GM21367 (cell line): ENCODE data around the gene MRPS34.

ENCODE experiments used
- ATAC-seq: cut with Tn5 transposase; IDR thresholded peaks from one replicate; pipeline ENCODE4 v1.9.1; 2021; ENCODE audit not compliant: unreplicated experiment

The MRPS34 gene

DNA sequence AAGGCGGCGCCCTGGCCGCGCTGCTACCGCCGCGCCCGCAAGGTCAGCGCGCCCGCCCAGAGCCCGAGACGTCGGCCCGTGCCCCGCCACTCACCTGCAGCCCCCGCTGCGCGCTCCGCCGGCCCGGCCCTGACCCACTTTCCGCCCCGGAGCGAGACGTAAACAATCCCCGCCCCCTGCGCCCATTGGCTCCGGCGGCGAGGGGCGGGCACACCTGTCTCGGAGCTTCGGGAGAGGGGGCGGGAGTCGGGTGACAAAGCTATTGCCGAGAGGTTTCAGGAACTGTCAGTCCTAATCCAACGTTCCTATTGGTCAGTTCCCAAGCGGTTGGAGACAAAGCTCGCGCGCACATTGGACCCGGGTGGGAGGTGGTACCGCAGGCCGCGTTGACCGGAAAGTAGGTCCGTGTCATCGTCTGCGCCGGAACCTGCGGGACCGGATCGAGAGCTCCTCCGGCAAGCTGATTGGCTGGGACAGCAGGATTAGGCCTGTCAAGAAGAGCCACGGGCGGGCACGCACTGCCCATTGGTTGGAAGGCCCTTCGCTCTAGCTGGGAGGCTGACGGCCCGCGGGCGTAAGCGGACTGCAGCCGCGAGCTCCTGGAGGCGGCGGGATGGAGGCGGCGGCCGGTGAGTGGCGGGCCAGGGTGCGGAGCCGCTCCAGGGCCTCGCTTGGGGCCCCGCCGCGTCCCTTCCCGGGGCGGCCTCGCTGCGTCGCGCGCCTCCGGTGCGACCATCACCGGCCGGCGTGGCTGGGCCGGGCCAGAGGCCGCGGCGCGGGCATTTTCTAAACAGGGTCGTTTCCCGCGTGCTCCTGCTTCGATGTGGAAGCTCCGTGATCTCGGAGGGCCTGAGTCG, 9.7 kb upstream of the MRPS34 start, which contains the start of the genes NUBP2 and SPSB3:
Gene NUBP2 (plus strand): TSS at position 553 of the 857 bp plus-strand sequence. CDS start 61 bp downstream, at position 614.
Gene SPSB3 (minus strand): TSS at position 164 of the 857 bp plus-strand sequence. CDS start 1,088 bp downstream, outside the sequence.
- ATAC-seq = peak; percentile 72

DNA sequence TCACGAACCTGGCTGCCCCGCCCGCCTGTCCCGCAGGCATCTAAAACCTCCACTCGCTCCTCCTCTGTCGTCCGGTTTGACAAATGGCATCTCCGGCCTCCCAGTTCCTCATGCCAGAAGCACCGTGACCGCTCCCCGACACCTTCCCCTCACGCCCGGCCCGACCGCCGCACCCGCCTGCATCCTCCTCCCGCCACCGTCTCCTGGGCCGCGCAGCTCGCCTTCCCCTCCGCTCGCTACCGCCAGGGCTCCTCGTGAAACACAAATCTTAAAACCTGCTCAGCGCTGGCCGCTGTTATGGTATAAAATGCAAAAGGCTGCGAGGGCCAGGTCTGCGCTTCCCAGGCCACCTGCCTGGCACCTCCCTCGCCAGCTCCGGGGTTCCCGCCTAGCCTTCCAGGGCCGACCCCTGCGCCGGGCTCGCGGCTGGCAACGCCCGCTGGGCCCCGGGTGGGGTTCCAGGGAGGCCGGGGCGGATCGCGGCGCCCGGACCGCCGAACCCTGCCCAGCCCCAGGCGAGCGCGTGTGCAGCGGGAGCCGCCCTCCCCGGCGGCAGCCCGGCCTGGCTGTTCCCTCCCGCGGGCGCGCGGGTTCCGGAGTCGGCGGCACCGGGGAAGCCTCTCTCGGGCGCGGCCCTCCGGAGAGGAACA, 8.9 kb upstream of the MRPS34 start:
- ATAC-seq = peak; percentile 7

DNA sequence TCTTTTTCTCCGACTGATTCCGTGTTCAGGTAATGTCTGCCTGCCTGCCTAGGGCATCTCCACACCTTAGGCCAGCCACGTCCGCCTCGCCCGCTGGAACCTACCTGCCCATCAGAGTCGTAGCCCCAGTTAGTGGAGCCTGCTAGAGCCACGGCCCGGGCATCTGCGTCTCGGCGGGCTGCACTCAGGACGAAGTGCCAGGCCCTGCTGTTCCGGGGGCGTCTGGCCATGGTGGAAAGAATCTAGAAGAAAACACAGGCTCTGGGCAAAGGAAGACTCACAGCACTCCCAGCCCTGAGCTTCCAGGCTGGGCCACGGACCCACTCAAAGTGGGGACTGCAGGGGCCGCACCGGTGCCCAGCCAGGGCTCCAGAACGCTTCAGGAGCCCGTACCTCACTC, 8.3 kb upstream of the MRPS34 start:
- no peak for ATAC-seq

DNA sequence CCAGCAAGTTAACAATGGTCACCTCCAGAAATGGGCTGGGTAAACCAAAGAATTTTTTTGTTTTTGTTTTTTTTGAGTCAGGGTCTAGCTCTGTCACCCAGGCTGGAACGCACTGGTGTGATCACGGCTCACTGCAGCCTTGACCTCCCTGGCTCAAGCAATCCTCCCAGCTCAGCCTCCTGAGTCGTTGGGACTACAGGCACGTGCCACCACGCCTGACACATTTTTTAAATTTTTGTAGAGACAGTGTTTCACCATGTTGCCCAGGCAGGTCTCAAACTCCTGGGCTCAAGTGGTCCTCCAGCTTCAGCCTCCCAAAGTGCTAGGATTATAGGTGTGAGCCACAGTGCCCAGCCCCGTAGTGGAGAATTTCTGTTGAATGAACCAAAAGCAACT, 7.7 kb upstream of the MRPS34 start:
- ATAC-seq = no peak

DNA sequence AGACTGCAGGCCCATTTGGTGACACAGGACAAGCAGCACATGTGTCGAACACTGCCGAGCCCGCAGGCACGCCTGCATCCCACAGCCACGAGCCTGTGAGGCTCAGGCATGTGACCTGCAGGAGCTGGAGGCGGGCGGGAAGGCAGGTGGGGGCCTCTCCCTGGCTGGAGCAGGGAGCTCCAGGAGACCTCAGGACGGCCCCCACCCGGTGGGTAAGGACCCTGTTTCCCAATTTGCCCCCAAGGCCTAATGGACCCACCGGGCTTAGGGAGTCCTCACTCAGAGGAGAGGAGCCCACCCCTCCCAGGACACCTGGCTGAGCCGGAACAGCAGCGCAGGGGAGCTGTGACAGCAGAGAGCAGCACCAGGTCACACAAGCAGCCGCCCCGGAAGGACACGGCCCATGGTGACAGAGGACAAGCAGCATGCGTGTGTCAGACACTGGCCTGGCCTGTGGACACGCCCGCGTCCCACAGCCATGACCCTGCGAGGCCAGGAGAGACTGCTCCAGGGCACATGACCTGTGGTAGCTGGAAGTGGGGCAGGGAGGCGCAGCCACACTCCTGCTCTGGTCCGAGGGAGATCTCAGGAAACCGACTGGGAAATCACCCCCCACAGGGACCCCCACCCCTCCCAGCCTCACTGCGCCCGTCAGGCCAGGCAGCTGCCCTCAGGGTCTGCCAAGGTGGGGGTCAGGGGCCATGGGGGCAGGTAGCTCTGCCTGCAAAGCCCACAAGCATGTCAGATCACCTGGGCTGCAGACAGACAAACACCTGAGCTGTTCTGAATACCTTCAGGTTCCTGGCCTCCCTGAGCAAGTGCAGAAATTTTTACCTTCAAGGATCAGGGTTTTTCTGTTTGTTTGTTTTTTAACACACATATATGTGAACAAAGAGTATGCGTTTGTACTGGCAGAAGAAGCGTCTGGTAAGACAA, 7.1 kb upstream of the MRPS34 start:
- ATAC-seq = no peak

DNA sequence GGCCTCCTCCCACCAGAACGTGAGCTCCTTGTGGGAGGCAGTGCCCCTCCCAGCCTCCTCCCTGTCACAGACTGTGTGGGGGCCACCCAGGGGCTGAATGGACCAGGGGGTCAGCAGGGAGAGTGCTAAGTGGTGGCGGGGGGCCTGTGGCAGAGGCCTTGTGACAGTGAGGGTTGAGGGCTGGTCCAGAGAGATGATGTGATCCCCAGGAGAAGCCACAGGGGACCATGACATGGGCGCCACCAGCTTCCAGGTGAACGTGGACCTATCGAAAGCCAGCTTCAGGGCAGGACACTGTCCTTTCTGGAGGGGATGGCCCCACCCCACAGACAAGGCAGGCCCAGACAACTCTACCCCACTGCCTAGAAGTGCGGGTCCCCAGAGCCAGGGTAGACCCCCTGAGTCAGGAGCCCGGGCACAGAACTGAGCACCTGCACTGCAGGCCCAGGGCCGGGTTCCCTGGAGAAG, 6.3 kb upstream of the MRPS34 start:
- ATAC-seq = no peak

DNA sequence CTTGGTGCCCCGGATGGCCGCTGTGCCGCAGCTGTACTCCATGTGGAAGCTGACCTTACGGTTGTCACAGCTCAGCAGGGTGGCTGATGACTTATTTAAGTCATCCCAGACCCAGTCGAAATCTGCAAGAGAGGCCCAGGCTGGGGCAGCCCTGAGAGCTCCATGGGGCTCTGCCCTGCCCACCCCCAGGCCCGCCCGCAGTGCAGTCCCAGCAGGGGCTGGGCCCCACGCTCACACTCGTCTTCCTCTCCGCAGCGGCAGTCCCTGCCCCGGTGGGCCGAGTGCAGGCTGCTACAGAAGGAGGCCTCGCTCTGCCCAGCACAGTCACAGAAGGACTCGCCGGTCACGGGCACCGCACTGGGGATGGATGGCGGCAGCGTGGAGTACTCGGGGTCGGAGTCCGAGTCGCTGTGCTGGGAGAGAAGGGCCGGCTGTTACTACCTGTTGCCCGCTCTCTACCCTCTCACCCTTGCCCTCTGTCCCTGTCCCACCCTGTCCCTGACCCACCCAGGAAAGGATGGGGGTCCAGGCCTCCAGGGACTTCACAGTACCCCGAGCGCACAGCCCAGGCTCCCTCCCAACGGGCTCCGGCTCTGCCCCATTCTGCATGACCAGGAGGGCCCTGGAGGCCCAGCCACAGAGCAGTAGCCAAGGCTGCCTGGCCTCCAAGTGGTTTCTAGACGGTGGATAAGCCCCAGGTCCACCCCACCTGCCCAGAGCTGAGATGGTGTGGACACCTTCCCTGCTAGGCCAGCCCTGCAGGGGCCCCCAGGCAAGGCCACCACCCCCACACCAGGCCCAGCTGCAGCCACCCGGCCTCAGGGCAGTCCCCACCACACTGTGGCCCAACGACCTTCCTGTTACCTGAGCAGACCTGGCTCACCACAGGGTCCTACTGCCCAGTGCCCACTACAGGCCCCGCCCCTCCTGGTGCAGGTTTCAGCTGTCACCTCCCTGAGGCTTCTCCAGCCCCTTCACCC, 5.6 kb upstream of the MRPS34 start:
- no peak for ATAC-seq

DNA sequence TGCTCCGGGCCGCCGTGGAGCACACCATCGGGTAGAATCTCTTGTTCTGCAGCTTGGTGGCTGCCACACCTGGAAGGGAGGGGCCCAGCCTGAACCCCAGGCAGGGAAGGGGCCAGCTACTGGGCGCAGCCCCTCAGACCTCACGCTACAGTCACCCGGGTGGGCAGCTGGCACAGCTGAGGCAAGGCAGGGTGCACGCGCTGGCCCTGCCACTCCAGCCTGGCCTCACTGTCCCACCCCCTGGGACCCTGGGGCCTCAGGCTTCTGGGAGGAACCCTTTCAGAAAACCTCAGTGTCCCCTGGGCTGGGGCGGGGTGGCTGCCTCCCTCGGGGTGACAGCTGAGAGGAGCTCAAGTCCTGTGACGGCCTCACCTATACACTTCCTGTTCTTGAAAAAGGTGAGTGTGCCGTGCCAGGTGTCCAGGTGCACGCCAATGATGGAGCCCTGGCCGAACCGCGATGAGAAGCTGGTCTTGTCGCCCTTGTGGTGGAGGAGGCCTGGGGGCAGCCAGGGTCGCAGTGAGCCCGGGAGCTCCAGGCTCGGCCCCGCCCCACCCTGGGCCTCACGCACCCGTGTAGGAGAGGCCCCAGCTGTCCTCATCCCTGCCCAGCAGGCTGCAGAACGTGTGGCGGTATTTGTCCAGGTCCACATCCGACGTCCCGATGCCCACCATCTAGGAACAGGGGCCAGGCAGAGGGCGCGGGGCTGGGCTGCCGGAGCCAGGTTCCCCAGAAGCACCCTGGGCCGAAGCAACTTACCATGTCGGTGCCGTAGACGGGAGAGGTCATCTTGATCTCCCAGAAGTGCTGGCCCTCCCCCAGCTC, 4.7 kb upstream of the MRPS34 start:
- no peak for ATAC-seq

DNA sequence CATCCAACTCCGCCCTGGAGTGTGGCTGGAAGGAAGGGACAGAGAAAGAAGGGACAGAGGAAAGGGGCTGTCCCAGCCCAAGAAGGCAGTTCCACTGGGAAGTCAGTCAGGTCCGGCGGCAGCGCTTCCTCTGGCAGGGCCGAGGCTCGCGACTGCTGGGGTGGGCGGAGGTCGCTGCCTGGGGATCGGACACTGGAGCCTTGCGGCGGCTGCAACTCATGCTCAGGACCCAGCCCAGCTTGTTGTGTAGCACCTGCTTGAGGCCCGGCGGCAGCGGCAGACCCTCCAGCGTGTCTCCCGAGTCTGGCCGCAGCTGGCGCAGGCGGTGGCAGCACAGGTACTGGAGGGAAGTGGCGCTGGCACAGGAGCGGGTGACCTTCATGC, 4.0 kb upstream of the MRPS34 start:
- ATAC-seq = no peak

DNA sequence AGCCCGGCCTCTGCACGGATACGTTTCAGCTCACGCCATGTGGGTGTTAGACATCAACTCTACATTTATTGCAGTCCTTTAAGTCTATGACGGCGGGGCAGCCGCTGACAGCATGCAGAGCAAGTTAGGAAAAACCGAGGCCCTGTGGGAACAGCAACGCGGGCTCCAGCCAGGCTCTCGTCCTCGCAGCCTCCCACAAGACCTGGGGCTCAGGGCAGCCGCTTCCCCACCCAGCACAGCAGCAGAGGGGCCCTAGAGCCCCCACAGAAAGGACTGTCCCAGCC, 3.7 kb upstream of the MRPS34 start:
- no peak for ATAC-seq

DNA sequence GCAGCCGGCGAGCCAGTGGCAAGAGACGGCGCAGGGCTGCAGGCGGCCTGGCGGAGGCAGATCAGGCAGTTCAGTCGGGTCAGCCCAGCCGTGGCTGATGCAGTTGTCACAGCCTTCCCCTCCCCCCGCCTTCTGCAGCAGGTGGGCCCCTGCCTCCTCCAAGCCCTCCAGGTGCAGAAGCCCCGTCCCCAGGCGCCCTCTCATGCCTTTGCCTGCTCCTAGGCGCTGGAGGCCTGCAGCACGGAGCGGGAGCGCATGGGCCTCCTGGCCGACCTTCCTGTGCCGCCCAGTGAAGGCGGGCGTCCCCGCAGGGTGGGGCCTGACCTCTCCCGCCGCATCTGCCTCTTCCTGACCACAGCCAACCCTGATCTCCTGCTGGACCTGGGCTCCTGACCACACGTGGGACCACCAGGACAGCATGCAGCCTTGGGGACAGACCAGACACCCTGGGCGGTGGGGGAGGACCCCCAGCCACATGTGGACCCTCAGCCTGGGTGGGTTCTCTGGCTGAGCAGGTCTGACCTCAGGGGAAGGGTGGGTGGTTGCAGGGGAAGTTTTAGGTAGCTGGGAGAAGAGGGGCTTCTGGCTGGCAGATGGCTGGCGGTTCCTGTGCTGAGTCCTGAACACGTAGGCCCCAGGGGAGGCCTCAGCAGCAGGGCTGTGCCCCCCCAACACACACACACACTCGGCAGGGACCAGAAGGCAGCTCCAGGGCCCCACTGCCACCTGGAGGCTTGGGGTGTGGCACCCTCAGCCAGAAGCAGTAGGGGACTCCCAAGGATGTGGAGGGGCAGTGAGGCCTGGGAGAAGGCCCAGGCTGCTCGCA, 3.1 kb upstream of the MRPS34 start:
- no peak for ATAC-seq

DNA sequence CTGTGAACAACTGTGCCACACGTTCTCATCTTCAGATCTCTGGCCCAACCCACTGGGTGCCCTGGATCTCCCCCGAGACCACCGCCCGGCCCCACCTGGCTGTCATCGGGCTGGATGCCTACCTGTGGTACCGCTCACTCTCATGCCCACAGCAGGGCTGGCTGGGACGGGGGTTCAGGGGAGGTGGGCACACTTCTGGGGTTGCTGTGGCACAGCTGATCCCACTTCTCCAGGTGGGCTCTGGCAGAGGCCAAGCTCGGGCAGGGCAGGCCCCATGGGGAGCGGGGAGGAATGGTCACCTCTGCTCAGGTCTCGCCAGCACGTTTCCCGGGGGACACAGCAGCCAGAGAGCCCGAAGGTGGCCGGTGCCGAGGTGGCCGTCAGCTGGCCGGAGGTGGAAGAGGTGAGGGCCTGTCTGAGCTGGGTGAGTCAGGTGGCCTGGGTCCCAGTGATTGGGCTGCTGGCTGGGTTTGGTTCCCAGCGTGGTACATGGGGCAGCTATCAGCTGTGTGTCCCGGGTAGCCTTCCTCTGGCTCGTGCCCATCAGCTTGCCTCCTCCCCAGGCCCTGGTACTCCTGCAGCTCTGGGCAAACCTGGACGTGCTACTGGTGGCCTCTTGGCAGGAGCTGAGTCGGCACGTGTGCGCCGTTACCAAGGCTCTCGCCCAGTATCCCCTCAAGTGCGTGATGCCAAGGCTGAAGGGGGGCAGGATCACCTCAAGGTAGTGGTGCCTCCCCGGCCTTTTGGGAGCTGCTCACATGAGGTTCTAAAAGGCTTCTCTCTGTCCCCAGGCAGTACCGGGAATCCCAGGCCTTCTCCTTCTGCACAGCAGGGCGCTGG, 2.3 kb upstream of the MRPS34 start:
- no peak for ATAC-seq

DNA sequence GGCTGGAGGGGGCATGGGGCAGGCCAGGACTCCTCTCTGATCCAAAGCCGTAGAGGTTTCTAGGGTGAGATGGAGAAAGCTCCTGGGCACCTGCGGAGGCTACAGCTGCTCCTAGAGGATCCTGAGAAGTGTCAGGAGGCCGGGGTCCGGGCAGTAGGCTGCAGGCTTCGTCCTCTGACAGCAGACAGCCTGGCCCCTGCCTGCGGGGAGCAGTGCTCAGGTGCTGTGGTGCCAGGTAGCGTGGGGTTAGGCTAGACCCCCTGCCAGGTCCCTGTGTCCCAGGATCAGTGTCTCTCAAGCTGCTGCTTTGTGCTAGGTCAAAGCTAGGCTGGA, 1.5 kb upstream of the MRPS34 start:
- ATAC-seq = no peak

DNA sequence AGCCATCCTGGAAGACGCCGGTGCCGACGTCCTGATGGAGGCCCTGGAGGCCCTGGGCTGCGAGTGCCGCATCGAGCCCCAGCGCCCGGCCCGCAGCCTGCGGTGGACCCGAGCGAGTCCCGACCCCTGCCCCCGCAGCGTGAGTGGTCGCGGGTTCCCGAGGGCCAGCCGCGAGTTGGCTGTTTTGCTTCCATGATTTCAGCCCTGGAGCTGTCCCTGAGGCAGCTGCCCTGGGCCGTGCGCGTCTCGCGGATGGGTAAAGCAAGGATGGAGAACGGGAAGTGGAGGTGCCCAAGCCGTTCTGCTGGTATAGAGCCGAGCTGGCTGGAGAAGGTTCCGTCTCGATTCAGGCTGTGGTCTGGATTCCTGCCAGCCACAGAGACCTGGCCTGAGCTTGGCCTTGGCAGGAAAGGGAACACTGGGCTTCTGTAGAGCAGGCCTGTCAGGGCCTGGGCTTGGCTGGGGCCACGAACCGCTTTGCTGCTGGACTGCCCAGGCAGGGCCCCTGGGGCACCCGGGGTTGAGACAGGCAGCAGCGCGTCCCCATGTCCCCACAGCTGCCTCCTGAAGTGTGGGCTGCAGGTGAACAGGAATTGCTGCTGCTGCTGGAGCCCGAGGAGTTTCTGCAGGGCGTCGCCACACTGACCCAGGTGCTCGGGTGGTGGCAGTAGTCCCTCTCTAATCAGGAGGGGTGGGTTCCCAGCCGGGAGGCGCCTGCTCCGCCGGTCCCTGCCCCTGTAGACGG, 941 bp upstream of the MRPS34 start:
- ATAC-seq = peak; percentile 1

DNA sequence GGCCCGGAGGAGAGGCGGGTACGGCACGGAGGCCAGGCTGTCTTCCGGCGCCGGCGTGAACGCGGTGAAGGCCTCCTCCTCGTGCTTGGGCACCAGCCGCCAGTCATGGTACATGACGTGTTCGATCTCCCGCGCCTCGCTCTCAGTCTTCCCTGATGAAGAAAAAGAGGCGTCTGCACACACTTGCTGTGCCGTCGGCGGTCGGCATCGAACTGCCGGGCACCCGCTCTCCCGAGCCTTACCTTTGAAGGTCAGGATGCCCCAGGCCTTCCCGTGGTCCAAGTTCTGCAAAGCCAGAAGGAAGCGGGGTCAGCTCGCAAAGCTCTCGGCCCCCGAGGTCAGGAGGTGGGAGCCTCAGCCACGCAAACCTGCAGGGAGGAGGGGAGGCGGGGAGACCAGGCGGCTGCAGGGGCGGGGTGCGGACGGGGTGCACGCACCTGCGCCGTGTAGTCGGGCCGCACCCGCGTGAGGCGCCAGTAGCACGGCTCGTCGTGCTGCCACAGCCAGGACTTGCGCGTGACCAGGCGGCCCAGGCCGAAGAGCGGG, 499 bp downstream of the MRPS34 start, which contains the start of gene EME2:
Gene EME2 (plus strand): TSS at position 449 of the 546 bp plus-strand sequence. CDS start 418 bp downstream, outside the sequence.
- no peak for ATAC-seq

DNA sequence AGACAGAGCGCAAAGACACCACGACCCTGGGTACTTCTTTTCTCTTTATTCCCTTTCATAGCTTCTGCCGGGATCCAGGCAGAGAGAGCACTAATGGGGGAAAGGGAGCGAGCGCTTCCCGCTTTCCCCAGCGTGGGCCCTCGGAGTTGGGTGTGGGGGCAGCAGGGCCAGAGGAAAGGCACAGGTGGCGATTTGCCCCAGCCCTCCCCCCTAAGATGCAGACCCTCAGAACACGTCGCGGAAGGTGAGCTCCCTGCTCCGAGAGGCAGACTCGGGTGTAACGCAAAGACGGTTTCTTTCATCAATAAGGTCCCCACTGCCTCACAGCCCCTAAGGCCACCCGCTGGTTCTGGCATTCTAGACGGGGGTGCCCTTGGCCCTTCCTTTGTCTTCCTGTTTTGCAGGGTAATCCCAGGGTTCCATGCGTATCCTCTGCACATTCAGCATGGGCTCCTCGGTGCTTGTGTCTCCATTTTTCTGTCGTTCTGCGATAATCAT, 1.0 kb downstream of the MRPS34 start:
- no peak for ATAC-seq
